Ecto neural progenitor cell (in vitro differentiated cells): ENCODE results near the gene JAZF1.
A peak's percentile ranks its signal among the peaks of the same experiment; 100 is the strongest.

Source experiments
- DNase-seq: peaks from one replicate; pipeline ENCODE4 v3.0.0-alpha.2; 2018; ENCODE audit warnings: low spot score

Gene JAZF1

DNA sequence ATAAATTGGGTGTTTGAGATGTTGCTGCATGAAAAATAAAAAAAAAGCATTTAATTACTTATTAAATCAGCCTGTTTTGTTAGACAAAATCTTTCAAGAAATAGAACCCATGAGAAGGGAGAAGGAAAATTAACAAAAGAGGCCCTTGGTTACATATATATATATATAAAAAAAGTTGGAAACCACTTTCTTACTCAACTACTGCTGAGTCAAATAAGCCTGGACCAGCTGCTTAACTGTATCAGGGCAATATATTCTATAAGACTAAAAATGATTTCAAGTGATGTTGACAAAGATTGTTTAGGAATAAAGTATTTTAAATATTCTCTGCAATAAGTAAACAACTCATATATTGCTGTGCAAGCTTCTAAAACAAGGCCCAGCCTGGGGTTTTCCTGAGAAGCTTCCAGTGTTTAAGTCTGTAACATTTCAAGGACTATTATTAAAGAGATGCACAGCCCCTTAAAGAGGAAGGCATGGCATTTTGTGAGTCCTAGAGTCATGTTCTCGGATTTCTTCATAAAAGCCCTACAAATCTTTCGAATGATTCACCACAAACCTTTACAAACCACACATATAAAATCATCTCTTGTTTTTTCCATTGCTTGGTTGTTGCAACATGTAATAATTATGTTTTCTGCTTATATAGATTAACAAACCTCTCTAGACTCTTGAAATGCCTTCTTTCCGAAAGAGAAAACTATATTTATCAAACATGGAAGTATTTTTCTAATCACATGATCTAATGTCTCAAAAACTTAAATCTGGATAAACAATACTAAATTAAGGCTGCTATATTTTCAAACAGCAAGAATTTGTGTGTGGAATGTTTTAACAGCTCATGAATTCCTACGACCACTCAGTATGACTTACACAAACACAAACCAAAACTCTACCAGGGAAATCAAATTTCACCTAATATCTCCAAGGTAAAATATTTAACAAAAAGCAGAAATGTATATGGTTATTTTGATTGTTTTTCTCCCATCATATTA is 14.3 kb downstream of the JAZF1 start:
- no peak for DNase-seq

DNA sequence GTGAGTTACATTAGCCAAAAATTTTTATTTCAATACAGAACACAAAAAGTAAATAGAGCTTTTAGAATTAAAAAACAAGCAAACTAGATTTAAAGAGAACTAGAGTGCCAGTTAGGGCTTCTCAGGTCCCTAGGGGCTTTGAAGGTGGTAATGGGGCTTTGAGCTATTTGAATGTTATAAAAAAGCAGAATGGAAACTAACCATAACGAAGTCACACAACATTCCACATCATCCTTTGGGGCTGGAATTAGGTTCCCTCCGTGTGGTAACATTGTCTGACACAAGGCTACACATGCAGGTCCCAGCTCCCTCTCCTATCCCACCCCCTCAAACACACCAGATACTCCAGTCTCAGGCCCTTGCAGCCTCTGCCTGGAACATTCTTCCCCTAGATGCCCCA is 15.3 kb downstream of the JAZF1 start:
- DNase-seq = no peak

DNA sequence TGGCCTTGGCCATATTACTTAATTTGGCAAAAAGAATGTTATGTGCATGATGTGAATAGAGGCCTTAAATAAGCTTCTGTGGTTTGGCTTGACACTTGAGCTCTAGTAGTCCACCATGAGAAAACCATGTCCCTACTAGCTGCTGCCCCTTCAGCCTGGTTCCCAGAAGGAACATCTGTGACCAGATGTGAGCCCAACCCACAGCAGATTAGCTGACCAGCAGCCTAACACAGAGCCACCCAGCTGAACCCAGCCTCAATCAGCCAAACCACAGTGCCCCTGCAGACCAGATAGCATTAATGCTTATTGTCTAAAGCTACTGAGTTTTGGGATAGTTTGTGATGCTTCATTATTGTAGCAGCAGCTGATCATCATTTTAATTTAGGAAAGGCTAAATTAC is 16.6 kb downstream of the JAZF1 start:
- DNase-seq = no peak

DNA sequence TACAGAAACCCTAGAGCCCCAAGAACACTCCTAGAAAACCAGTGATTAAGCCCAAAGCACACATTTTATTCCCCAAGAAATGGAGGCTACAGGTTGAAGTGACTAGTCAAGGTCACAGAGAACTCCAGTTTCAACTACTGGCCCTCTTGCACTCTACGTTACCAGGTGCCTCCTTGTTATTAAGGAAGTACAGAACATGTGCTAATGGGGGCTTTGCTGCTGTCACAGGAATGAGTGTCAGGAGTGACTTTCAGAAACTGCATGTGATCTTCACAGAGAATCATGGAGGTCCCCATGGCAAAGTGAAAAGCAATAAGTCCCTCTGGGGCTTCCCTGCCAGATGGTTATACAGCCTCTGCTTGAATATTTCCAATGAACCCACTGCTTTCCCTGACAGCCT is 19.3 kb downstream of the JAZF1 start:
- no peak for DNase-seq

DNA sequence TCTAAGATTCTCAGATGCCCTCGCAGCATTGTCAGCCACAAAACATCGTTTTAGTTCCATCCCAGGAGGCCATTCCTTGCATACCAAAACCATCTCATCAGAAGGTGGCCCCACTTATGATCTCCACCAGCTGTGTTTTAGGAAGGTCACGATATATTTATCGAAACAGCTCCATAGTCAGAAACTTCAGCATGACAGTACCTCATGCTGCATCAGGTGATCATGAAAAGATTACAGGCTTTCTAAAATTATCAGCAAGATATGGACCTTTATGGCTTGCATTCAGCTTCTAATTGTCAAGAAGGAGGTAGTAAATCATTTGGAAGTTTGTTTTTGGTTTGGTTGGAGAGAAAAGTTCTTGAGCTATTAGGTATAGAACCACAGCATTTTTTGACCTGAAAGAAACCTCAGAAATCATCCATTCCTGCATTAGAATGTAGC is 20.0 kb downstream of the JAZF1 start:
- no peak for DNase-seq

DNA sequence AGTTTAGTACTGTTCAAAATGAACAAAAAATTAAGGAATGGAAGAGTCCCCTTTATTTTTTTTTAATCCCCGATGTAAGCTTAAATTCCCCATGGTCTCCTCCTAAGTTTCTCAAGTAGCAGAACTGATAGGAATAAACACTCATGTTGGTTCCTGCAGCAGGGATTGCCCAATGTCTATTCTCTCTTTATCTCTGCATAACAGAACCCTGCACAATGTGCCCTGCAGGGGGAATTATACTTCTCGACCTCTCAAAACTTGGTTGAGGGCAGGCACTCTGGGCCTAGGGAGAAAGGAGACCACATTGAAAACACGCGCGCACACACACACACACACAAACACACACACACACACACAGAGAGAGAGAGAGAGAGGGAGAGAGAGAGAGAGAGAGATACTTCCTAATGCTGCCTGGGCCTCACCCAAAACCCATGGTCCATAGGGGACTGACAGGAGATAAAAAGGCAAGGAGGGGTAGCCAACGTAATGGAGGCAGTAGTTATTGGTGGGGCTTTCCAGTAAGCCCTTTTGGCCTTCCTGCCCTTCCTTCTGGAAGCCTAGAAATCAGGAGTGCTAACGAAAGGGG is 22.7 kb downstream of the JAZF1 start:
- DNase-seq = no peak

DNA sequence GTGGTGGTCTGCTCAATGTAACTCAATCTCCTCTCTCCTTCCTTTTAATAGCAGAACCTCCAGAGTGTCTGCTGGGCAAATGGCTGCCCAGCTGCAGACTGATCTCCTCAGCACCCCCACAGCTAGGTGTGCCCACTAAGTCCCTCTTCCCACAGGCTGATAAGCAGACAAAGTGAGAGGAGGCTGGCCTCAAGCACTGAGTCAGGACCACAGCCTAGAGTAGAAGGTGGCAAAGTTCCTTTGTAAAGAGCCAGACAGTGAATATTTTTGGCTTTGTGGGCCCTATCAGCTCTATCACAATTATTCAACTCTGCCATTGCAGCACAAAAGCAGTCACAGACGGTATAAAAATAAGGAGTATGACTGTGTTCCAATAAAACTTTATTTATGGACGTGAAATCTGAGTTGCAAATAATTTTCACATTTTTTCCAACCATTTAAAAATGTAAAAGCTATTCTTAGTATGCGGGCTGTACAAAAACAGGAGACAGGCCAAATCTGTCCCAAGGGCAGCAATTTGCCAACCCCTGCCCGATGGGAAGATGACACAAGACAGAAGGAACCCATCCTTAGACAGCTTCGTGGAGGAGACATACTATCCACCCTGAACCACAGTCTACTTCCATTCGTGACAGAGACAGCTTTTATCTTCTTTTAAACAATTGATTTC is 23.4 kb downstream of the JAZF1 start:
- DNase-seq = no peak

DNA sequence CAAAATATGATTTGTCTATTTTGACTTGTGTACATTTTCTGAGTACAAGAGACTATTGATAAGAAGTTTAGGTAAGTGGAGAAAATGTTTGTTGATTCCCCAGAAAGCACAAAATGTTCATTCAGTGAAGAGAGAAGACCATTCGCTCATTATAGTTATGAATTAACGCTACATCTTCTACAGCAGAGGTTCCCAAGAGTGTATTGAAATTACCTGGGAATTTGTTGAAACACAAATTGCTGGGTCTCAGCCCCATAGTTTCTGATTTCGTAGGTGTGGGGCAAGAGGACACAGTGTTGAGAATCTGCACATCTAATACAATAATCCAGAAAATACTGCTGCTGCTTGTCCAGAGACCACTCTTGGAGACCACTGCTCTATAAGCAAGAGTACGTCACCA is 24.2 kb downstream of the JAZF1 start:
- DNase-seq = no peak

DNA sequence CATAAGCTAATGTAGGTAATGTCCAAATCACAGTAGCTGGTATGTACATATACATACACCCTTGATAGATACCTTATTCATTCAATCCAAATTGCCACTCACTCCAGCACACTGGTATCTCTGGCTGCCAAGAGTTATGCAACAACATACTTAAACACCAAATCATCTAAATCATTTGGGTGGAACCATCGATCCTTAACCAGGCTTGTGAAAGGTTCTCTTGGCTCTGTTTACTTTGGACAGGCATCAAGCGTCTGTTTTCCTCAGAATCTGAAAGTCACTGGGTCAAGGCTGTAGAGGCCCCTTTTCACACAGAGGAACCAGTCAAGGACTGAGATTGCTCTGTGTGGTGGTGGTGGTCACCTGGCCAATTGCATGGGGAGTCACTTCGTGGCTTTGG is 24.6 kb downstream of the JAZF1 start:
- DNase-seq = no peak

DNA sequence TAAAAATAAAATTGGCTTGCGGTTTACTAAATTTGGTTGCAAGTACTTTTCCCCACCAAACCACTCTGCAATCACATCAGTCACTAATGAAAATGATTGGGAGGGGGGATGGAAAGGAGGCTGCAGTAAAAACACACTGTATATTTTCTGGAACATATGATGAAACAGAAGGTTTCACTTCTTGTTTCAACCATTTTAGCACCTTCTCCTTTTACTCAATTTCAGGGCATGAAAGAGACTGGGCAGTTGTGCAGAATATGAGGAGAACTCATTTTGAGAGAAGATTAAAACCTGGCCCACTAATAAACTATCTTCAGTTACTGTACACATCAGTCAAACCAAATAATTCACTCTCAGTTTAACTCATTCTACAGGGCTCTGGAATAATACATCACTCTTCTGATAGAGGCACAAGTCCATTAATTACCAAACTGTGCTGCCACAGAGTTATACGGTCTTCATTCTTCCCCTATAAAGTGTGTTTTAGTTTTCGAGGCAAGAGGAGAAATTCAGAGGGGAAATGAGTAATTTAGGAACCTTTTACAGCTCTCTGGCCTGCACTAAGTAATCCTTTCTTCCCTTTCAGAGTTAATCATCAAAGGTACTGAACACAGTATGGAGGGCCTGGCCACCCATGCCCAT is 25.5 kb downstream of the JAZF1 start:
- DNase-seq = no peak

DNA sequence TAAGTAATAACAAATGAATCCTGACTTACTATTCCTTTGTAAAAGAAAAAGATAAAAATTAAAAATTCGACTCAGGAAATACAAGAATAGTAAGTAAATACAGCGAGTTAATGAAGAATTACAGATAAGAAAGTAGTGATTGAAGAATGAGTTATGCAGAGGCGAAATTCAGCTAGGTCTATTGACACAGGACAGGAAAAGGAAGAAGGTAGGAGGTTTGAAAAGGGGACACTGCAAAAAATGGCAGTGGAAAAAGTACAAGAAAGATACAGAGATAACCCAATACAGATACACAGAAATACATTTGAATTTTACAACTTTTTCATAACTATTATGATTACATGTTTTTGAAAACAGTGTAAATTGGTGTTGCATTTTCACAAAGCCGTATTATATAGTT is 28.0 kb downstream of the JAZF1 start:
- DNase-seq = no peak

DNA sequence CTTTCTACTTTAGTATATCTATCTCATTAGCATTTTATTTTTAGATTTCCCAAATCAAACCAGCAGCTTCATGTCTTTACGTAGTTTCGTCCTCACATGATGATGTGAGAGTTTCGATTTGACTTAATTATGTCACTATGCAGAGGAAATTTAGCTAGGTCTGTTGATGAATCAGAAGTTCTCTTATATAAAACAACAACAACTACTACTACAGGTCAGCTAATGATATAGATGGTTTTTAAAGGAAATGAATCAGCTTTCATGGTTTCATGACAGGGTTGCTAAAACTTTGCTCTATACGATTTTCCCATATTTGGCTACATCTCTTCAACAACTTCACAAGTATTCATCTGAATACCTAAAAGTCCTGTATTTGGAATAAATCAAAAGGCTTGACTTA is 28.6 kb downstream of the JAZF1 start:
- DNase-seq = no peak

DNA sequence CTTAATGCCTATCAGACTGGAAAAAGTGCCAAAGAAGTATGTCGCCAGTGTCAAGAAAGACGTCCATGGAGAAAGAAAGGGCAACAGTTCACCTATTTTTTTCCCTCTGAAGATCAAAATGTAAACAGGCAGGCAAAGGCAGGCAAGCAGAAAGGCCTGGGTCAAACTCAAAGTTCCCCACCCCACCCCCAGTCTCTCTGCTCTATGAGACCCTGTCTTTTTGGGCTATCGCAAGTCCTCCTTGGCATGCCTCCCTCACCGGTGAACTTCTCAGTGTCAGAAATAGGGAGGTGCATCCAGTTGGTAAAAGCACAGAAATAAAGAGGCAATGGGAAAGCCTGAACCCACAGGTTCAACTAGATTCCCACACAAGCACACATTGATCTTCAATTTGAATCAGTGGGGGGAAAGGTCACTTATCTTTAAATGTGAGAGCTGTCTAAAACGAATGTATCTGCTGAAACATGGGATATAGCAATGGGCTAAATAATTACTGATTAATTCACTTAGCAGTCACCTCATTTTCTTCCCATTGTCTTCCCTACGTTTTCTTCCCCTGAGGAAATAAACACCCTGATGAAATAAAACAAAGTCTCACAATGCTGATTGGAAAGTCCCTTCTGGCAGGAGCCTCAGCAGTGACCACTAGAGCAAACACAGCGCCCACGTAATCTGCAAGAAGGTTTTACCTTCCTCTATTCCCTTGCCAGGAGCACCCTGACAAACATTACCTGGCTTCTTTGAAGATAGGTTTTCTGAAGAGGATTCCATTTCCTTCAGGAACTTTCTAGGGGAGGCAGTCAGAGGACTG is 31.1 kb downstream of the JAZF1 start:
- no peak for DNase-seq

DNA sequence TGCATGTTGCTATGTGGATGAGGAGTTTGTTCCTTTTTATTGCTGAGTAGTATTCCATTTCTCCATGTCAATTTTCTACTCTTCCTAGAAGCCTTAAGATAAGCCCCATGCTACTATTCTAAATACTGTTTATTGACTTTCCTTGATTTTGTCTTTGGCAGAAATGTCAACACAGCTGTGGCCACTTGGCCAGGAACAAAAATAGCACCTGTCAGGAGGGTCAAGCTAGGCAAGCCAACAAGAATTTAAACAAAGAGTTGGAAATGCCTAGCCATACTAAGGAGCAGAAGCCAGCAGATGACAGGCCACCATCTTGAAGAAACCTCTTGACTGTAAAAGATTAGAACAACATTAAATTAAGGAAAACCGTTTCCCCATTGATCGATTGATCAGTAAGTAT is 34.7 kb downstream of the JAZF1 start:
- DNase-seq = no peak

DNA sequence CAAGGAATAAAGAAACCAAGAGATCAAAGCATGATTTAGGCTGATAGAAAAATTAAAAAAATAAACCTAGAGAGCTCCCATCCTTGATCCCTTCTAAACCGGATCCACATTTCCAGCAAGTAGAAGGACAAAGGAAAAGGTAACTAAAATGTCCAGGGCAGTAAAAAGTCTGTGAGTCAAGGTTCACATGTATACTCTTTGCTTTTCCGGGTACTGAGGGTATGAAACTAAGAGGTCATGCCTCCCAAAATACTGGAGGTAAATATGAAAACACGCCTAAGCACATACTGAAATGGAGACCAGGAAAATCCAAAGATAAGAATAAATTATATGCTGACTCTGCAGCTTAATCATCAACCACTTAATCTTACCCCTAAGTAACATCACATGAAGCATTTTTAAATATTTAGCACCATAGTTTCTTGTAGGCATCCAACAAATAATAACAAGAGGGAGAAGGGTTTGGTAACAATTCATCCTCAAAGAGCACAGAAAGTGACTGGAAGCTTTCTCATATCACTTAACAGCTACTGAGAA is 35.4 kb downstream of the JAZF1 start:
- no peak for DNase-seq

DNA sequence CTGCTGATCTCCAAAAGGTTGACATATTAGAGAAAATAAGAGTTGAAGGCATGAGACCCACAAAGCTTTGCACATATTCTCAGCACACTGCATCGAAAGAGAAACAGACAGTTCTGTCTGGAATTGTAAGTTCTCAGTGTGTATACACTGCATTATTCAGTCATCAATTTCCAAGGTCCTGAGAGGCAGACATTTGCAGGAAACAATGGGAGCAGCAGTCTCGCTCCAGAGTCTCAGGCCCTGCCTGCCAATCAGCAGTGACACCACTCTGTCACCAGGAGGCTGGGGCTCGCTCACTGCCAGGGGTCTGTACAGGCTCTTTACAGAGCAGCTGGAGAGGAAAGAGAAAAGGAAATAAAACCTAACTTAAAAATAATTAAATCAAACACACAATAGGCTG is 36.3 kb downstream of the JAZF1 start:
- peak; percentile 63 for DNase-seq

DNA sequence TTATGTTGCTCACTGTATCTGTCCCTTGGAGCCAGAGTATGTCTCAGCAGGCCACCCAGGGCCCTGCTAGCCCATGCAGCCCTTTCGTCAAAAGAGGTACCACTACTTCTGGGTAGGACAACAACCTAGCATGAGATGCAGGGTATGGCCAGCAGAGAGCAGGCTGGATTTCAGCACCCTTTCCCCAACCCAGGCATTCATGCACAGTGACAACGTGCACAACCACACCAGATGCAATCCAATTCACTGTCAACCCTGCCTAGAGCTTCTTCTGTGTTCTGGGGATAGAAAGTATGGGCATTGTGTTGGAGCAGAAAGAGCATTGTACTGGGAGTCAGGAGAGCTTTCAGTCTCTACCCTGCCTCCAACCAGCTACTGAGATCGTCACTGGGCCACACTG is 37.9 kb downstream of the JAZF1 start:
- no peak for DNase-seq

DNA sequence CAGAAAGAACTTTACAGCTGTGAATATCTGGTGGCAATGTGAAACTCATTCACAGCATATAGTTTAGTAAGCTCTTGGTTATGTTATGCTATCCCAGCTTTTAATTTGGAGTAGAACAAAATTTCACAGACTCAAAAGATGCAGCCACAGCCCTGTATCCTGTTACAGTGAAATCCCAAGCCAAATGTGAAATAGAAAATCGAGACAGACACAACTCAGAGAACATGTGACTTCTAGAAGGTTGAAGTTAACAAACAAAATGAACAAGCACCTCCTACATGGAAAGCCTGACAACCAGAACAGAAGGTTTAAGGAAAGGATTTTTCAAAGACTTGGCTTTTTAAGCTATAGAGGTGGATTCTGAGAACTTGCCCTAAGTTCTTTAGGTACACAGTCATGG is 39.6 kb downstream of the JAZF1 start:
- DNase-seq = no peak

DNA sequence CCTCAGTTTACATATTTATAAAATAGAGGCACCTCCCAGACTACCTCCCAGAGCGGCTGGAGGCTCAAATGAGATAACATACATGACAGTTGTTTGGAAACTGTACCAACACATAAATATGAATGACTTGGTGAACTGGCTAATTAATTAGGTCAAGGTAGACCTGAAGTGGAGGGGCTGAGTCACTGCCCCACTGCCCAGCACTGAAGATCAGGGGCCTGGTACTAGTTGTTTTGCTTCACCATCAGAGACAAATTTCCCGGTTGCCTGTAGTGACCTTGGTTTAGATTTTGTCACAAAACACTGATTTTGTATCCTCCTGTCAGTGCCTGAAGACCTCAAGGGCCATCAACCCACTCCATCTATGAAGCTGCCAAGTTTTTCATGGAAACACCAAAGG is 41.8 kb downstream of the JAZF1 start:
- no peak for DNase-seq

DNA sequence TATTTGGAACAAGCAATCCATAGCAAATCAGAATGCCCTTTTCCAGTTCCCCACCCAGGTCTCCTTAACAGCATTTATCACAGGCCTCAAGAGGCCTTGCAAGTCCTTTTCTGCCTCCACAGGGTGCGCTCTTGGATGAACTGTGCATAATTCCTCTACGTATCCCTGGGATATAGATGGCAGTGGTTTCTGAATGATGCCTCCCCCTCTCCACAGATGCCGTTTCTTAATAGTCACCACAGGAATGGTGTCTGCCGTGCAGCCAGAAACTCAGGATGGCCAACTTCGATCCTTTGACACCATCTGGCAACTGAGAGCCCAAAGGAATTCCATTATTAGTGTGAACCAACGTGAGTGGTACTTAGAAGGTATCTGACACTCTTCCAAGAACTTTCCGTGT is 43.1 kb downstream of the JAZF1 start:
- DNase-seq = no peak

DNA sequence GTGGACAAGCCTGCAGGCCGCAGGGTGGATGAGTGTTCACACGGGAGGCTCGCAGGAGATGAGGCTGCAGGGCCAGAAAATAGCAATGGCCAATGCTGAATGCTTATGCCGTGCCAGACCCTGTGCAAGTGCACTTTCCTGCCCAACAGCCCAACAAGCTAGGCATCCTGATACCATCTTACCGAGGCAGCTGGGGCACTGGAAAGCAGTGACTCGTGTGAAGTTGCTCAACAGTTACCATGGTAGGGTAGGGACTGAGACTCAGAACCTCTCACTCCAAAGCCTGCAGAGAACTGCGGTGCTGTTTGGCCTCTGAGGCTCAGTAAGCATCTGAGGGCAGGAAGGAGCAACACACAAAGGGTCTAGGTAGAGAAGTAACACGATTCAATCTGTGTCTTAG is 43.7 kb downstream of the JAZF1 start:
- DNase-seq = no peak
